GM12891 (cell line): ENCODE results near the gene SMIM10.
"Not testable (repeated sequence)": the region's sequence is repeated elsewhere in the genome, so short reads cannot be mapped to it uniquely, and the experiment has no call there.

Source experiments
- DNase-seq: peaks from one replicate; pipeline ENCODE4 v3.0.0; 2011; ENCODE audit warnings: low spot score; ENCODE audit not compliant: insufficient read length
- FAIRE-seq: peaks from 2 replicates; lab custom pipeline; 2011; peaks lifted over from hg19 to GRCh38; lab: Jason Lieb, UNC
- PAX5 ChIP-seq: IDR thresholded peaks from 2 replicates; pipeline ENCODE4 v1.6.1; 2011; ENCODE audit warnings: low read length, moderate library complexity, mild to moderate bottlenecking; ENCODE audit not compliant: insufficient read depth, severe bottlenecking
- POLR2A ChIP-seq: IDR thresholded peaks from 2 replicates; pipeline ENCODE4 v1.6.1; 2011; ENCODE audit warnings: low read depth, low read length, control low read depth
- POLR2AphosphoS5 ChIP-seq: IDR thresholded peaks from 2 replicates; pipeline ENCODE4 v1.6.1; 2011; ENCODE audit warnings: low read depth, low read length, control low read depth
- POU2F2 ChIP-seq: IDR thresholded peaks from 2 replicates; pipeline ENCODE4 v1.6.1; 2011; ENCODE audit warnings: low read depth, mild to moderate bottlenecking, control low read depth, low read length, moderate library complexity
- SPI1 ChIP-seq: IDR thresholded peaks from 2 replicates; pipeline ENCODE4 v1.6.1; 2011; ENCODE audit warnings: low read depth, low read length, control low read depth
- TAF1 ChIP-seq: IDR thresholded peaks from 2 replicates; pipeline ENCODE4 v1.6.1; 2011; ENCODE audit warnings: low read depth, low read length, control low read depth

The SMIM10 gene

GRCh38 chrX:135009838-135010237, 19.0 kb downstream of the SMIM10 start:
- no peak for DNase-seq
- TF ChIP-seq POLR2A, result no peak
- no peak for TF ChIP-seq POU2F2
- no peak for TF ChIP-seq POLR2AphosphoS5
- TF ChIP-seq PAX5, result no peak
- no peak for TF ChIP-seq TAF1
- TF ChIP-seq SPI1, result no peak
- no peak for FAIRE-seq

GRCh38 chrX:135010921-135011320, 20.1 kb downstream of the SMIM10 start:
- DNase-seq (no peak), FAIRE-seq (no peak)
- no peak for TF ChIP-seq POU2F2

GRCh38 chrX:135015523-135016245, 24.9 kb downstream of the SMIM10 start:
- TF ChIP-seq POLR2A (no peak), POLR2AphosphoS5 (no peak), PAX5 (no peak)
- FAIRE-seq (no peak), DNase-seq (no peak)

GRCh38 chrX:135019890-135020289, 29.1 kb downstream of the SMIM10 start:
- not testable (repeated sequence) for DNase-seq, FAIRE-seq

GRCh38 chrX:135023791-135024190, 33.0 kb downstream of the SMIM10 start:
- not testable (repeated sequence) for FAIRE-seq, DNase-seq

- DNase-seq (no peak), FAIRE-seq (no peak)
- TF ChIP-seq POLR2AphosphoS5 (no peak), POLR2A (no peak), SPI1 (no peak), TAF1 (no peak), POU2F2 (no peak), PAX5 (no peak)
Observed at GRCh38 chrX:135024526-135024925, 33.7 kb downstream of the SMIM10 start.

DNA sequence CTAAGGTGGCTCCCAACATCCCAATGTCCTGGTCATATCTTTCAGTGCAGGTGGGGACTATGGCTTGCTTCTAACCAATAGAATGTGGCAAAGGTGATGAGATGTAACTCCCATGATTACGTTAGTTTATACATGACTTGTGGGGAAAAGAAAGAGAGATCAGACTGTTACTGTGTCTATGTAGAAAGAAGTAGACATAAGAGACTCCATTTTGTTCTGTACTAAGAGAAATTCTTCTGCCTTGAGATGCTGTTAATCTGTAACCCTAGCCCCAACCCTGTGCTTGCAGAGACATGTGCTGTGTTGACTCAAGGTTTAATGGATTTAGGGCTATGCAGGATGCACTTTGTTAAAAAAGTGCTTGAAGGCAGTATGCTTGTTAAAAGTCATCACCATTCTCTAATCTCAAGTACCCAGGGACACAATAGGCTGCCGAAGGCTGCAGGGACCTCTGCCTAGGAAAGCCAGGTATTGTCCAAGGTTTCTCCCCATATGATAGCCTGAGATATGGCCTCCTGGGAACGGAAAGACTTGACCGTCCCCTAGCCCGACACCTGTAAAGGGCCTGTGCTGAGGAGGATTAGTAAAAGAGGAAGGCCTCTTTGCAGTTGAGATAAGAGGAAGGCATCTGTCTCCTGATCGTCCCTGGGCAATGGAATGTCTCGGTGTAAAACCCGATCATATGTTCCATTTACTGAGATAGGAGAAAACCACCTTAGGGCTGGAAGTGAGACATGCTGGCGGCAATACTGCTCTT, 39.6 kb downstream of the SMIM10 start:
- FAIRE-seq, DNase-seq: not testable (repeated sequence)

DNA sequence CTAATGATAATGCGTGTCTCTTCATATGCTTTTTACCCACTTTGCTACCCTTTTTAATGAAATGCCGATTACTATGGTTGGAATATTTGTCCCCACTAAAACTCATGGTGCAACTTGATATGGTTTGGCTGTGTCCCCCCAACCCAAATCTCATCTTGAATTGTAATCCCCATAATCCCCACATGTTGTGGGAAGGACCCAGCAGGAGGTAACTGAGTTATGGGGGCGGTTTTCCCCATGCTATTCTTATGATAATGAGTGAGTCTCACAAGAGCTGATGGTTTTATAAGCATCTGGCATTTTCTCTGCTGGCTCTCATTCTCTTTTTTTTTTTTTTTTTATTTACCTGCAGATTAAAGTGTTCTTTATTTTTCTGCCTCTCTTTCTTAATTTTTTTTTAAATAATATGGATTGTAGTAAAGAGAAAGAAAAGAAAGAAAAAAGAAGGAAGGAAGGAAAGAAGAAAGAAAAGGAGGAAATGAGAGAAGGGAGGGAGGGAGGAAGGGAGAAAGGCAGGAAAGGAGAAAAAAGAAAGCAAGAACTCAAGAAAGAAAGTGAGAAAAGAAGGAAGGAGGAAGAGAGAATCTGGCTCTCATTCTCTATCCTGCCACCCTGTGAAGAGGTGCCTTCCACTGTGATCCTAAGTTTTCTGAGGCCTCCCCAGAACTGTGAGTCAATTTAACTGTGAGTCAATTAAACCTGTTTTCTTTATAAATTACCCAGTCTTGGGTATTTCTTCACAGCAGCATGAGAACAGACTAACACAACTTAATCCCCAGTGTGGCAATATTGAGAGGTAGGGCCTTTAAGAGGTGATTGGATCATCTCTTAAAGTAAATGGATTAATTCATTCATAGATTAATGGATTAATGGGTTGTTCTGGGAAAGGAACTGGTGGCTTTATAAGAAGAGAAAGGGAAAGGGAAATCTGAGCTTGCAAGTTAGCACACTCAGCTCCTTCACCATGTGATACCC, 50.6 kb downstream of the SMIM10 start:
- DNase-seq, FAIRE-seq: not testable (repeated sequence)
